HepG2 (cell line): Measurements from ENCODE around the gene SLC25A38. TPM values are rescaled to one million over a fixed set of nuclear protein-coding genes. Genes with fewer than 3 reads are reported as not detected.

Experiments used
- ATAC-seq: fragments of 200-7000 bp; cut with Tn5 transposase; 3 replicates; pipeline ENCODE4 v1.9.1; 2020; ENCODE audit warnings: mild to moderate bottlenecking, moderate library complexity
- BruUV-seq: library from RNA; stranded (reverse); fragments of 400-500 nt; replicated peaks from 2 replicates; lab custom pipeline; 2021; lab: Mats Ljungman, UMichigan
- CTCF ChIA-PET: fragments of 300-600 bp; formaldehyde crosslinking; extraction: SDS; loops from one replicate; lab custom pipeline; 2021; ENCODE audit warnings: low total read pairs, inconsistent platforms, low intra/inter-chr PET ratio; lab: Yijun Ruan, JAX
- POLR2A ChIA-PET: fragments of 350-600 bp; sonication (Branson Sonifier 250); formaldehyde crosslinking; loops from one replicate; lab custom pipeline; 2020; ENCODE audit warnings: antibody characterized with exemption, inconsistent platforms; lab: Yijun Ruan, JAX
- DNase-seq: peaks from one replicate; pipeline ENCODE4 v3.0.0-alpha.2; 2015; ENCODE audit warnings: low spot score
- FAIRE-seq: peaks from 3 replicates; lab custom pipeline; 2011; peaks lifted over from hg19 to GRCh38; lab: Jason Lieb, UNC
- H2AFZ ChIP-seq: one replicate; pipeline ENCODE4 v1.6.1; 2011; ENCODE audit warnings: low read length, inconsistent platforms
- H3K27ac ChIP-seq: fragments of 300-600 bp; 3 replicates; pipeline ENCODE4 v1.8.0; 2011; ENCODE audit warnings: mixed run types, mild to moderate bottlenecking, mixed read lengths, low read length, inconsistent platforms; ENCODE audit not compliant: insufficient read depth; ENCODE audit errors: extremely low read length
- H3K27me3 ChIP-seq, 2 experiments: fragments of 200-600 bp in 1 of 2; 2 replicates in 1 of 2; 3 replicates in 1 of 2; pipeline versions ENCODE4 v1.6.0 to v1.8.0; 2011; ENCODE audit warnings: low read length in 2 of 2, mild to moderate bottlenecking in 2 of 2, moderate library complexity in 2 of 2, inconsistent platforms in 1 of 2; ENCODE audit not compliant: insufficient read depth in 2 of 2, control insufficient read depth in 1 of 2
- H3K36me3 ChIP-seq, 2 experiments: fragments of 200-600 bp in 1 of 2; replicated peaks in 1 of 2; 2 replicates in 1 of 2; 3 replicates in 1 of 2; pipeline versions ENCODE4 v1.5.1 to v1.8.0; 2011; ENCODE audit warnings: low read length in 2 of 2, inconsistent platforms in 1 of 2; ENCODE audit not compliant: insufficient read depth in 2 of 2, control insufficient read depth in 1 of 2
- H3K4me1 ChIP-seq: 2 replicates; pipeline ENCODE4 v1.5.1; 2012; ENCODE audit warnings: low read length, inconsistent platforms; ENCODE audit not compliant: insufficient read depth
- H3K4me2 ChIP-seq: 2 replicates; pipeline ENCODE4 v1.6.0; 2011; ENCODE audit warnings: low read depth, low read length, inconsistent platforms
- H3K4me3 ChIP-seq, 3 experiments: fragments of 200-600 bp in 1 of 3; sonication (generic), shearing (Covaris generic) in 1 of 3; replicated peaks in 1 of 3; 2 replicates each; pipeline ENCODE4 v1.5.1; 2011 to 2016; ENCODE audit warnings: low read length in 3 of 3, inconsistent platforms in 2 of 3, low read depth in 2 of 3, mild to moderate bottlenecking in 2 of 3, control low read depth in 1 of 3, mixed read lengths in 1 of 3; ENCODE audit not compliant: insufficient read depth in 1 of 3
- H3K79me2 ChIP-seq: one replicate; pipeline ENCODE4 v1.6.1; 2011; ENCODE audit warnings: low read length, inconsistent platforms; ENCODE audit not compliant: insufficient read depth
- H3K9ac ChIP-seq: 2 replicates; pipeline ENCODE4 v1.6.0; 2011; ENCODE audit warnings: mild to moderate bottlenecking, low read depth, low read length, inconsistent platforms; ENCODE audit not compliant: insufficient read depth
- H3K9me3 ChIP-seq: 2 replicates; pipeline ENCODE4 v1.5.1; 2012; ENCODE audit warnings: mild to moderate bottlenecking, low read length
- H4K20me1 ChIP-seq: 2 replicates; pipeline ENCODE4 v1.6.0; 2011; ENCODE audit warnings: inconsistent platforms, mild to moderate bottlenecking, low read length, moderate library complexity; ENCODE audit not compliant: insufficient read depth
- DPF2 ChIP-seq: sonication (generic); formaldehyde crosslinking; IDR thresholded peaks from 2 replicates; pipeline ENCODE4 v1.4.0; 2020; ENCODE audit warnings: mild to moderate bottlenecking, low read depth, missing genetic modification reagents, borderline replicate concordance
- HNRNPK ChIP-seq: fragments of 200-400 bp; formaldehyde crosslinking; IDR thresholded peaks from 2 replicates; pipeline ENCODE4 v1.6.1; 2018; ENCODE audit warnings: low read length, low read depth, moderate library complexity, mild to moderate bottlenecking; ENCODE audit not compliant: poor library complexity, severe bottlenecking
- ZHX2 ChIP-seq, 2 experiments: sonication (generic) in 1 of 2; formaldehyde crosslinking in 1 of 2; IDR thresholded peaks; 2 replicates each; pipeline versions ENCODE4 v1.6.1 to v1.9.0; 2014 to 2022; ENCODE audit warnings: antibody characterized with exemption in 1 of 2, borderline replicate concordance in 1 of 2, inconsistent platforms in 1 of 2, low read depth in 1 of 2, missing genetic modification reagents in 1 of 2
- WGBS: methylation state at CpG from one replicate; pipeline ENCODE4 v1.1.6; 2017; ENCODE audit warnings: low lambda C conversion rate; 5-methylcytosine and 5-hydroxymethylcytosine counted together
- in situ Hi-C: cut with HindIII; loops from 2 replicates; pipeline ENCODE4 v1.10.0; 2017; ENCODE audit warnings: low pct_unique_long_range_greater_than_20kb; ENCODE audit not compliant: extremely low pct_ligation_motif_present
- intact Hi-C: fragments of 100-400 bp; cut with micrococcal nuclease; formaldehyde crosslinking; loops from one replicate; pipeline ENCODE4 v1.10.0; 2022; ENCODE audit not compliant: unreplicated experiment
- polyA plus RNA-seq, 8 experiments: library from polyadenylated mRNA; depleted of rRNA in 3 of 8; stranded (reverse) in 7 of 8; unstranded in 1 of 8; fragments of >200 nt; fragmentation: Illumina TruSeq in 4 of 8; extraction: Trizol in 4 of 8; gene quantifications; 2 replicates each; pipeline versions ENCODE4 v1.2.1 to v1.2.3, GENCODE V29; 2011 to 2016; ENCODE audit warnings: low read depth in 4 of 8, missing spikeins in 1 of 8, mixed read lengths in 1 of 8; ENCODE audit not compliant: insufficient read depth in 1 of 8
- total RNA-seq, 5 experiments: library from RNA; depleted of rRNA; stranded (reverse); fragments of >200 nt; fragmentation: Illumina TruSeq; extraction: Trizol; gene quantifications; 2 replicates each; pipeline ENCODE4 v1.2.3, GENCODE V29; 2016; ENCODE audit warnings: low read depth in 1 of 5

Gene SLC25A38
- total and polyA plus RNA-seq, 2 of the 13 experiments (the other 11 are each of a cell fraction or from before 2014, with no cell fraction given): 32.5 to 35.4 TPM

GRCh38 chr3:39376959-39377634 lies 6.1 kb upstream of the SLC25A38 start:
- no peak for FAIRE-seq
- Histone ChIP-seq H3K27me3 (0 out of 5 replicates have a peak, but pooled peaks cover 0 to 1% of the 10 kb centered on the region in 2 experiments), H3K79me2 (no peaks in the 10 kb centered on the region), H3K9me3 (no peaks in the 10 kb centered on the region), H2AFZ (no peak overlapping the region), H3K36me3 (no peaks in the 10 kb centered on the region), H3K9ac (no peak overlapping the region), H4K20me1 (no peaks in the 10 kb centered on the region), H3K27ac (no peak overlapping the region), H3K4me1 (peaks cover 15% of the 10 kb centered on the region), H3K4me2 (no peak overlapping the region), H3K4me3 (no peak overlapping the region)
- ChIA-PET POLR2A (no interaction called here), CTCF (interaction anchor here (1.3 kb wide), 1 partner anchor 168 kb away, joined by 4 read pairs; no protein-coding TSS in a partner anchor)
- BruUV-seq: no TSS peak
- no peak for DNase-seq
- 73% methylated on average over 5 of the region's 5 CpGs for WGBS
- in situ Hi-C loops (no loop called here), intact Hi-C loops (no loop called here)
- no peak for ATAC-seq
- TF ChIP-seq HNRNPK: no peak
- TF ChIP-seq DPF2 (CRISPR knock-in tag): no peak
- TF ChIP-seq ZHX2 (IDR thresholded peaks at IDR 0.05; ENCODE audit: low read depth): no peak
- no peak for TF ChIP-seq ZHX2 (CRISPR knock-in tag; IDR thresholded peaks at IDR 0.05; ENCODE audit: borderline replicate concordance)
